HG02884 (cell line): Measurements from ENCODE around the gene SPATS2L.

Experiments
- ATAC-seq: cut with Tn5 transposase; IDR thresholded peaks from one replicate; pipeline ENCODE4 v1.9.1; 2021; ENCODE audit warnings: mild to moderate bottlenecking, moderate library complexity; ENCODE audit not compliant: unreplicated experiment

Gene SPATS2L

GRCh38 chr2:200348897-200349563 is 42.5 kb downstream of the SPATS2L start:
- ATAC-seq = no peak

- ATAC-seq = no peak
Measured at GRCh38 chr2:200349868-200350267, 43.4 kb downstream of the SPATS2L start.

GRCh38 chr2:200350850-200351285 is 44.4 kb downstream of the SPATS2L start:
- ATAC-seq = no peak

GRCh38 chr2:200351815-200352214 is 45.3 kb downstream of the SPATS2L start:
- ATAC-seq = no peak

- ATAC-seq = no peak
Measured at GRCh38 chr2:200352636-200353035, 46.1 kb downstream of the SPATS2L start.

GRCh38 chr2:200353120-200353519 is 46.6 kb downstream of the SPATS2L start:
- no peak for ATAC-seq

GRCh38 chr2:200353874-200354273 is 47.4 kb downstream of the SPATS2L start:
- no peak for ATAC-seq

GRCh38 chr2:200354833-200355751 is 48.6 kb downstream of the SPATS2L start:
- no peak for ATAC-seq

GRCh38 chr2:200356321-200356720 is 49.8 kb downstream of the SPATS2L start:
- ATAC-seq = no peak

- no peak for ATAC-seq
Measured at GRCh38 chr2:200356857-200357384, 50.4 kb downstream of the SPATS2L start.

GRCh38 chr2:200357845-200358244 is 51.4 kb downstream of the SPATS2L start:
- no peak for ATAC-seq

- no peak for ATAC-seq
Measured at GRCh38 chr2:200359552-200359951, 53.1 kb downstream of the SPATS2L start.

- ATAC-seq = no peak
Measured at GRCh38 chr2:200360364-200360763, 53.9 kb downstream of the SPATS2L start.

- no peak for ATAC-seq
Measured at GRCh38 chr2:200362202-200362917, 55.9 kb downstream of the SPATS2L start.

GRCh38 chr2:200363279-200363678 is 56.8 kb downstream of the SPATS2L start:
- no peak for ATAC-seq

- no peak for ATAC-seq
Measured at GRCh38 chr2:200364142-200364541, 57.6 kb downstream of the SPATS2L start.

- no peak for ATAC-seq
Measured at GRCh38 chr2:200364620-200365019, 58.1 kb downstream of the SPATS2L start.

- ATAC-seq = no peak
Measured at GRCh38 chr2:200365209-200365608, 58.7 kb downstream of the SPATS2L start.

- no peak for ATAC-seq
Measured at GRCh38 chr2:200367155-200367554, 60.7 kb downstream of the SPATS2L start.

- ATAC-seq = no peak
Measured at GRCh38 chr2:200369886-200370285, 63.4 kb downstream of the SPATS2L start.

- ATAC-seq = no peak
Measured at GRCh38 chr2:200373231-200373630, 66.7 kb downstream of the SPATS2L start.
